ENCODE measurements around the gene GTF2F2.

GTF2F2 gene

DNA sequence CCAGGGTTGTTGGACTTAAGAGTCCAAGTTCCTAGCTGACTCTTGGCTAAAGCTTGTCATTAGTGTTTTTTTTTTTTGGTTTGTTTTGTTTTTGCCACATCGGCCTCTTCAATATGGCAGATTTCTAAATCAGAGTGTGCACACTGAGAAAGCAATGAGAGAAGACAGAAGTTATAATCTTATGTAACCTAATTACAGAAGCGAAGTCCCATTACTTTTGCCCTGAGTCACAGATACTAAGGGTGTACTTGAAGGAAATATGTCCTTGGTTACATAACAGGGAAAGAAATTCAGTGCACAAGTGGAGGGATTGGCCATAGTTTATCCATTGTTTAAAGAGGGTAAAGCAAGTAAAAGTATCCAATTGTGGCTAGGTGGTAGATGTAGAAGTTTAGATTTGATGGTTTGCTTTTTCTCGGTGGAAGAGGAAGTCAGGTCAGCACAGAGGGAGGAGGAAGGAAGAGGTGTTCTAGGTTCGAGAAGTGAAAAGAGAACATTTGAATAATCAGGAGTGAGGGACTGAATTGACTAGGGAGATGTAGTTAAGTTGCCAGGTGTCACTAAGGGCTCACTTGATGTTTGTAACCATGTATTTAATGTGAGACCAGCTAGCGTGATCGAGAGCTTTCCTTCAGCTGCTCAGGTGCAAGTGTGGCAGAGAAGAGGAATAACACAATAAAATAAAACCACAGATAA is 12.2 kb downstream of the GTF2F2 start:
- Histone ChIP-seq H3K4me1 (ENCODE audit: control insufficient read depth, low read depth, low read length) (peaks cover 9% of the 10 kb centered on the region), H3K27me3 (ENCODE audit: control insufficient read depth, insufficient read depth, low read length) (no peaks in the 10 kb centered on the region), H3K27ac (ENCODE audit: low read length) (no peak overlapping the region), H3K9ac (ENCODE audit: low read length) (no peak overlapping the region), H3K4me3 (ENCODE audit: low read length) (no peak overlapping the region), H3K36me3 (ENCODE audit: control insufficient read depth, low read depth, low read length) (no peaks in the 10 kb centered on the region), H3K9me3 (ENCODE audit: control insufficient read depth, low read depth, low read length) (no peaks in the 10 kb centered on the region)

DNA sequence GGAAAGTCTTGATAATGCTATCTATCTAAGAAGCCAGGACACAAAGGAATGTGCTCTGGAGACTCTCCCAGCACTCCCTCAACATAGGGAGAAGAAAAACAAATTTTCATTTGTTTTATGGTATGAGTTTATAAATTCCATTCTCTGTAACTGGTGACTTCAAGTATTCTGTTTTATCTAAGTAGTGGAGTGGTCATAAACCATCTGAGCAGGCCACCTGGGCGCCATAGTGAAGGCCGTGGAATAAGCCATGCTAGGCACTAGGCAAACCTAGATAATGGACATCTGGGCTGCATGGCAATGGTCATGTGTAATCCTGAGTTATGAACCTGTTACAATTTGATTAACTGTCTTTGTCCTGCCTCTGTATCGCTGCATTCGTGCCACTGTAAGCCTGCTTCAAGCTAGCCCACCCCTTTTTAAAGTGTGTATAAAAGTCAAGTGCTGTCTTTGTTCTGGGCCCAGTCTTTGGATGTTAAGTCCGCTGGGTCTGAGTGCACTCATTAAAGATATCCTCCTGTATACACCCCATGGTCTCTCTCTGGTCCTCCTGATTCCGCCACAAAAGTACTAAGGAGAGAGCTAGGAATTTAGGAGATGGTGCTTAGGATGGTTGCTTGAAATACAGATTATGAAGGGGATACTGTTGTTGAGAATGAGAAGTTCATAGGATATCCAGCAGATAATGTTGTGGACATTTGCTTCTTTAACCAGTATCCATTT is 13.2 kb downstream of the GTF2F2 start:
- Histone ChIP-seq H3K27me3 (ENCODE audit: control insufficient read depth, insufficient read depth, low read length) (no peaks in the 10 kb centered on the region), H3K36me3 (ENCODE audit: control insufficient read depth, low read depth, low read length) (peaks cover 8% of the 10 kb centered on the region), H3K27ac (ENCODE audit: low read length) (no peak overlapping the region), H3K9me3 (ENCODE audit: control insufficient read depth, low read depth, low read length) (no peaks in the 10 kb centered on the region), H3K4me3 (ENCODE audit: low read length) (no peak overlapping the region), H3K9ac (ENCODE audit: low read length) (no peak overlapping the region), H3K4me1 (ENCODE audit: control insufficient read depth, low read depth, low read length) (peaks cover 10% of the 10 kb centered on the region)

DNA sequence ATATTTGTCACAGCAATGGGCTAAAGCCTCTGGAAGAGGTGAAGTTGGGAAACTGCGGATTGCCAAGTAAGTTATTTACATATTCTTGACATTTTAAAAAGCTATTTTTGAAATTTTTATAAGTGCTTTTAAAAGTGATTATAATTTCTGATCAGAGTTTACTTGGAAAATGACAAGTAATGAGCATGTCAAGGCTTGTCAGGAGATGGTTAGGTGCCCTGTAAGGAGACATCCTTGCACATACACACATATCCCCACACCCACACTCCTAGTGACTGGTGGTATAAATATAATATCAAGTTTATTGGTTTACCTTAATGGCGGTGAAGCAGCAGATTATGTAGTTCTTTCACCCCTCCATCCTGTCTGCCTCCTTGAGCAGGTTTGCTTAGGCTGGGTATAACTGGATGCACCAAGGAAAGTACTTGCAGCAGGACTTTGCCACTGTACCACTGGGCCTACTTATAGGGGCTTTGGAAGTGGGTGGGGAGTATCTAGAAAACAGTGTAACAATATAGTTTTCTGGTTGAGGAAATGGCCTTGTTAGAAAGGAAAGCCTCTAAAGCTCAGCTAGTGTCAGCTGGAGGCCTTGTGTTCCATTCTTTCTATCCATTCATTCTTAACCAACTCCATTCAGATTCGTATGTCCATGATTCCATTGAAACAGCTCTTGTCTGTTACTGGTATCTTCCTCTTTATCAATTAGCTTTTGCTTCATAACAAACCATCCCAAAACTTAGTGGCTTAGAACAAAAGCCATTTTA is 16.6 kb downstream of the GTF2F2 start:
- Histone ChIP-seq H3K36me3 (ENCODE audit: control insufficient read depth, low read depth, low read length) (peaks cover 18% of the 10 kb centered on the region), H3K9me3 (ENCODE audit: control insufficient read depth, low read depth, low read length) (no peaks in the 10 kb centered on the region), H3K27ac (ENCODE audit: low read length) (no peak overlapping the region), H3K4me3 (ENCODE audit: low read length) (no peak overlapping the region), H3K9ac (ENCODE audit: low read length) (no peak overlapping the region), H3K4me1 (ENCODE audit: control insufficient read depth, low read depth, low read length) (peaks cover 10% of the 10 kb centered on the region), H3K27me3 (ENCODE audit: control insufficient read depth, insufficient read depth, low read length) (no peaks in the 10 kb centered on the region)

DNA sequence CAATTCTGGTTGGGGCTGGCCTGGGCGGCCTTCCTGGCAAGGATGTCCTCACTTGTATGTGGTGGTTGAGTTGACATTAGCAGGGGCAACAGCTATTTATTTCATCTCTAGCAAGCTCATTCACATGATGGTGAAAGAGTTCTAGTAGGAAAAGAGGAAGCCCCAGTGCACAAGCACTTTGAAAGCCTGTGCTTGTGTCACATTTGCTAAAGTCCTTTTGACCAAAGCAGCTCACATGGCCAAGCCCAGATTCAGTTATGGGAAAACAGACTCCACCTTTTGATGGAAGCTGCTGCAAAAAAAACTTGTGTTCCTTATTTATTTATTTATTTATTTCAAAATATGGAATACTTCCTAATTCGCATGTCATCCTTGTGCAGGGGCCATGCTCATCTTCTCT is 17.2 kb downstream of the GTF2F2 start:
- H3K4me1 ChIP-seq (ENCODE audit: control insufficient read depth, low read depth, low read length), result peaks cover 10% of the 10 kb centered on the region
- peaks cover 18% of the 10 kb centered on the region for H3K36me3 ChIP-seq (ENCODE audit: control insufficient read depth, low read depth, low read length)
- no peaks in the 10 kb centered on the region for H3K9me3 ChIP-seq (ENCODE audit: control insufficient read depth, low read depth, low read length)
- H3K9ac ChIP-seq (ENCODE audit: low read length), result no peak overlapping the region
- H3K27ac ChIP-seq (ENCODE audit: low read length), result no peak overlapping the region
- no peaks in the 10 kb centered on the region for H3K27me3 ChIP-seq (ENCODE audit: control insufficient read depth, insufficient read depth, low read length)
- no peak overlapping the region for H3K4me3 ChIP-seq (ENCODE audit: low read length)

DNA sequence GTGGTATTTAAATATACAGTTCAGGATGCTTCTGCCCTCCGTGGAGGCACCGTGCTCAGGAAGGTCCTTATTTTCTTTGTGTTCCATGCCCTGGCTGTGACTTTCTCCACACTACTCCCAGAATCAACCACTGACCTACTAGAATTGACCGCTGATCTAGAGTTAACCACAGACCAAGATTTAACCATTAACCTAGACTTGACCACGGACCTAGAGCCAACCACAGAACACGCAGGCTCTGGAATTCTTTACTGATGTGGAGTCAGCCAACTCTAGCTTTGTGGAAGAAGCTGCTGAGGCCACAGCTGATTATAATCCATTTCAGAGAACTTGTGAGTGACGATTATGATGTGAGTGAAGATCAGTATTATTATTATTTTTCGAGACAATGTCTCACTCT is 18.0 kb downstream of the GTF2F2 start:
- Histone ChIP-seq H3K36me3 (ENCODE audit: control insufficient read depth, low read depth, low read length) (peaks cover 18% of the 10 kb centered on the region), H3K4me1 (ENCODE audit: control insufficient read depth, low read depth, low read length) (peaks cover 10% of the 10 kb centered on the region), H3K27me3 (ENCODE audit: control insufficient read depth, insufficient read depth, low read length) (no peaks in the 10 kb centered on the region), H3K4me3 (ENCODE audit: low read length) (no peak overlapping the region), H3K9me3 (ENCODE audit: control insufficient read depth, low read depth, low read length) (no peaks in the 10 kb centered on the region), H3K27ac (ENCODE audit: low read length) (no peak overlapping the region), H3K9ac (ENCODE audit: low read length) (no peak overlapping the region)

GRCh38 chr13:45141369-45141768 is 21.1 kb downstream of the GTF2F2 start:
- no peaks in the 10 kb centered on the region for H3K27me3 ChIP-seq (ENCODE audit: control insufficient read depth, insufficient read depth, low read length)
- H3K9me3 ChIP-seq (ENCODE audit: control insufficient read depth, low read depth, low read length), result no peaks in the 10 kb centered on the region

DNA sequence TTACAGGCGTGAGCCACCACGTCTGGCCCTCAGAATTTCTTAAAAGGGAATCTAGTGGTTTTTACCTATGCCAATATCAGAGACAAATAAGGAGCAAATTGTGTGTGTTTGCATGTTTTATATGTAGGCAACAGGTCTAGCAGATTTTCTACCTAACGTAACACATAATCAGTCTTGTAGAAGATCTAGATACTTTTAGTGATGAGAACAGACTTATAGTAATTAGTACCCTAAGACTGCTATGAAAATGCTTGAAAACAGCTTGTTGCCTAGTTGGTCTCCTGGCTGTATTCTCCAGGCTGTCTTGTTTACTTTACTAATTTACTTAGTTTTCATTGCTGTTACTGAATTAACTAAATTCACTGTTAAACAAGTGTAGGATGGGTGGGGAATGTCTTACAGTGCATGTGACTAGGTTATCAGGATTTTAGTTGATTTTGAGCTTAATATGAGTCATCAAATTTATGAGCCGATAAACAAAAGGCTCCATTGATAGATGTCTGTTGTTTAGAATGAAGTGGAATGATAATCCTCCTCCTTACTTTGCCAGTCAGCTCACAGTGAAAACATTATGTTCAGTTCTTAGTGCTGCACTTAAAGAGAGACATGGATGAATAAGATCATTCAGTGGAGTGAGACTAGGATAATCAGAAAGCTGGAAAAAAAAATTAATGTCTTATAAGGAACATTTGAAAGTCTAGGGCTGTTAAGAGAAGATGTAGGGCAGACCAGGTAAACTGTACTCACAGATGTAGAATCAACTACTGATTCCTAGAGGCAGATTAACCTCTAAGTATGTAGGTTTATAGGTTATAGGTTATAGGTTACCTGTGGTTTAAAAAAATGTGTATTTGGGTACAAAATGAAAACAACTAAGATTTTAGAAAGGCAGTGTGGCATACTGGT is 22.4 kb downstream of the GTF2F2 start:
- Histone ChIP-seq H3K9ac (ENCODE audit: low read length) (no peak overlapping the region), H3K36me3 (ENCODE audit: control insufficient read depth, low read depth, low read length) (peaks cover 18% of the 10 kb centered on the region), H3K9me3 (ENCODE audit: control insufficient read depth, low read depth, low read length) (no peaks in the 10 kb centered on the region), H3K27me3 (ENCODE audit: control insufficient read depth, insufficient read depth, low read length) (no peaks in the 10 kb centered on the region), H3K27ac (ENCODE audit: low read length) (no peak overlapping the region), H3K4me3 (ENCODE audit: low read length) (no peak overlapping the region), H3K4me1 (ENCODE audit: control insufficient read depth, low read depth, low read length) (no peaks in the 10 kb centered on the region)

More at GRCh38 chr13:45141369-45141768, 21.1 kb downstream of the GTF2F2 start:
- no peak overlapping the region for H3K9ac ChIP-seq (ENCODE audit: low read length)
- peaks cover 10% of the 10 kb centered on the region for H3K4me1 ChIP-seq (ENCODE audit: control insufficient read depth, low read depth, low read length)
- H3K4me3 ChIP-seq (ENCODE audit: low read length), result no peak overlapping the region
- peaks cover 18% of the 10 kb centered on the region for H3K36me3 ChIP-seq (ENCODE audit: control insufficient read depth, low read depth, low read length)
- no peak overlapping the region for H3K27ac ChIP-seq (ENCODE audit: low read length)

- H3K4me1 ChIP-seq (ENCODE audit: control insufficient read depth, low read depth, low read length), result no peaks in the 10 kb centered on the region
- peaks cover 13% of the 10 kb centered on the region for H3K36me3 ChIP-seq (ENCODE audit: control insufficient read depth, low read depth, low read length)
- no peak overlapping the region for H3K9ac ChIP-seq (ENCODE audit: low read length)
- H3K27me3 ChIP-seq (ENCODE audit: control insufficient read depth, insufficient read depth, low read length), result no peaks in the 10 kb centered on the region
- H3K4me3 ChIP-seq (ENCODE audit: low read length), result no peak overlapping the region
- H3K27ac ChIP-seq (ENCODE audit: low read length), result no peak overlapping the region
- H3K9me3 ChIP-seq (ENCODE audit: control insufficient read depth, low read depth, low read length), result no peaks in the 10 kb centered on the region
Measured at GRCh38 chr13:45143346-45143751, 23.0 kb downstream of the GTF2F2 start.

DNA sequence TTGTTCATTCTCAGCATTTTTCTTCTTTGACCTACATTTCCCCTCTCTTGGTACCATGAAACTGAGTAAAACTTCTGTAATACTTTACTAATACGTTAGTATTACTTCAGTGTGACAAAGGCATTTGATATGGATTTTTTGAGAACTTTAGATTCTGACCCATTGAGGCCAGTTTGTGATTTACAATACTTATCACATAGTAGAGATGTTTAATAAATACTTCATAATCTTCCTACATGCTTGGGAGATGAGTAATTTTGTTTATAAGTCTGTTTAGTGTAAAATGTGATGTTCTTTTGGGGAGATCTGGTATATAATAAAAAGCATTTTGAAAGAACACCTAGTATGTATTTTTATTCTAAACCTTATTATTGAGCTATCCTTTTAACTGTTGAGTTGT is 29.7 kb downstream of the GTF2F2 start:
- no peaks in the 10 kb centered on the region for H3K9me3 ChIP-seq (ENCODE audit: control insufficient read depth, low read depth, low read length)

GRCh38 chr13:45156565-45157361 is 36.5 kb downstream of the GTF2F2 start:
- Histone ChIP-seq H3K4me3 (ENCODE audit: low read length) (no peak overlapping the region), H3K9ac (ENCODE audit: low read length) (no peak overlapping the region), H3K27me3 (ENCODE audit: control insufficient read depth, insufficient read depth, low read length) (no peaks in the 10 kb centered on the region), H3K27ac (ENCODE audit: low read length) (no peak overlapping the region), H3K36me3 (ENCODE audit: control insufficient read depth, low read depth, low read length) (peaks cover 19% of the 10 kb centered on the region), H3K4me1 (ENCODE audit: control insufficient read depth, low read depth, low read length) (no peaks in the 10 kb centered on the region), H3K9me3 (ENCODE audit: control insufficient read depth, low read depth, low read length) (no peaks in the 10 kb centered on the region)

More for the DNA sequence above, 29.7 kb downstream of the GTF2F2 start:
- H3K9ac ChIP-seq (ENCODE audit: low read length), result no peak overlapping the region
- H3K4me1 ChIP-seq (ENCODE audit: control insufficient read depth, low read depth, low read length), result no peaks in the 10 kb centered on the region
- H3K27ac ChIP-seq (ENCODE audit: low read length), result no peak overlapping the region
- H3K27me3 ChIP-seq (ENCODE audit: control insufficient read depth, insufficient read depth, low read length), result no peaks in the 10 kb centered on the region
- H3K4me3 ChIP-seq (ENCODE audit: low read length), result no peak overlapping the region
- H3K36me3 ChIP-seq (ENCODE audit: control insufficient read depth, low read depth, low read length), result peaks cover 7% of the 10 kb centered on the region
